ENCODE measurements around the gene POU2F3.
"Not testable (repeated sequence)": the region's sequence is repeated elsewhere in the genome, so short reads cannot be mapped to it uniquely, and the experiment has no call there.

POU2F3 gene

DNA sequence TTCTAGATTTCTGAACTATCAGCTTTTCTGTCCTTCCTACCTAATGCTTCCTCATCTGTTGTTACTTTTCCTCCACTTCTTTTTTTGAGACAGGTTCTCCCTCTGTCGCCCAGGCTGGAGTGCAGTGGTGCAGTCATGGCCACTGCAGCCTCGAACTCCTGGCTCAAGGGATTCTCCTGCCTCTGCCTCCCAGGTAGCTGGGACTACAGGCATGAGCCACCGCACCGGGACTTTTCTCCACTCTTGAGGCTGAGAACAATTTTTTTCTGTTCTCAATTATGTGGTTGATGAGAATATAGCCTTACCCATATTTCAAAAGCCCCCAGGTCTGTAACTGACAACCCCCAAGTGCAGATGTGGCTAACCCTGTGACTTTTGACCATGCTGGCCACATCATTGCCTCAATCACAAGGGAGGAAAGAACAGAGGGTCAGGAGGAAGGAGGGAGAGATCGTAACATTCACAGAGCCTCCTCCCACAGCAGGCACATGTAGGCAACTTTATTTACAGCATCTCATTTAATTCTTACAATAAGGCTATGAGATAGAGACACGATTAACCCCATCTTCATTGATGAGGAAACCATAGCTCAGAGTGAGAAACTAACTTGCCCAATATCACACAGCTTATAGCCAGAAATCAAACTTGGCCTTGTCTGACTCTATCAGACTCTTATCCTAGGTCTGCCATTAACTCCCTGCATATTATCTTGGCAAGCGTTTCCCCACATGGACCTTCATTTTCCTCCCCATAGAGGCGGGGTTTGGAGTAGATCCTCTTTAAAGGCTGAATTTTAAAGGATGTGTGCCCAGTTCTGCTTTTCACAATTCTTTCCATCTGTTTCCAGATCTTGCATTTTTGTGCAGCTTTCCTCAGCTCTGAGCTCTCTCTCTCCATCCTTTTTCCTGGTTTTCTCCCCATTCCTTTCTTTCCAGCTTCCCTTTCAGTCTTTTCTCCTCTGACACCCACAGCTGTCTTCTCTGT, 9.6 kb downstream of the POU2F3 start:
- DNase-seq (ENCODE audit: low read depth, low spot score): no peak

DNA sequence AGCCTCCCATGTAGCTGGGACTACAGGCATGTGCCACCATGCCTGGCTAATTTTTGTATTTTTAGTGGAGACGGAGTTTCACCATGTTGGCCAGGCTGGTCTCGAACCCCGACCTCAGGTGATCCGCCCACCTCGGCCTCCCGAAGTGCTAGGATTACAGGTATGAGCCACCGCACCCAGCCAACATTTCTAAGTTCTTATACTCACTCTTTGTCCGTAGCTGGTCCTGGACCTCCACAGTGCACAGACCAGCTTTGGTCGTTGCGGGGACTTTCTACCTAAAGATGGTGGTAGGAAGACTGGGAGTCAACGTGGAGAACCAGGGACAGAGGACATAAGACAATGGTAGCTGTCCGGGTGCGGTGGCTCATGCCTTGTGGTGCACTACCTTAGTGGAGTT, 13.4 kb downstream of the POU2F3 start:
- DNase-seq (ENCODE audit: low read depth, low spot score): not testable (repeated sequence)

DNA sequence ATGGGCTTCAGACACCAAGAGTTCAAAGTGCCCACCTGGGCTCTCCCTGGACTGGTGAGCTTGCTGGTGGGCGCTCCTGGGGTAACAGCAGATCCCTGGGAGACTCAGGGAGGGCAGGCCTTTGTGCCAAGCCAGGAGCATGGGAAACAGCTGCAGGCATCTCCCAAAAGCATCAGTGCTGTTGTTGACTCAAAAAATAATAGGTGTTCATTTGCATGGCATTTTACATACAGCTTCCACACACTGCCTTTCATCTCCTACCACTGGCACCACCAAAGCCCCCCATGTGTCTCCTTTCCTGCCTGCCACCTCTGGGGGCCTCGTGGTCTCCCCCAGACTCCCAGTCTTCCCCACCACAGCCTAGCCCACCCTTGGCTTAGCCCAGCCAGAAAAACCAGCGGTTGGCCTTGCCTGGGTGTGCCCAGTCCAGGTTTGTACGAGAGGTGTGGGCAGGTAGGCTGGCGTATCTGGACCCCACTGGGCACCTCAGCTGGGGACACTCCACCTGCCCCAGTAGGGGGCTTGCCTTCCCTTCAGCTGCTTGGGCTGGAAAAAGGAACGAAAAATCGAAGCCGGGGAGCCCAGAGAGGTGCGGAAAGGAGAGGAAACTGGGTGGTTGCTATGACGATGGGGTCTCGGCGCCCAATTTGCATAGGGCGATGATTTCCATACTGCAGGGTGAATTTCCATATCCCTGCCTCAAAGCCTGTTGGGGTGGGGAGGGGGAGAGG, 15.0 kb downstream of the POU2F3 start:
- DNase-seq (ENCODE audit: low read depth, low spot score): no peak

DNA sequence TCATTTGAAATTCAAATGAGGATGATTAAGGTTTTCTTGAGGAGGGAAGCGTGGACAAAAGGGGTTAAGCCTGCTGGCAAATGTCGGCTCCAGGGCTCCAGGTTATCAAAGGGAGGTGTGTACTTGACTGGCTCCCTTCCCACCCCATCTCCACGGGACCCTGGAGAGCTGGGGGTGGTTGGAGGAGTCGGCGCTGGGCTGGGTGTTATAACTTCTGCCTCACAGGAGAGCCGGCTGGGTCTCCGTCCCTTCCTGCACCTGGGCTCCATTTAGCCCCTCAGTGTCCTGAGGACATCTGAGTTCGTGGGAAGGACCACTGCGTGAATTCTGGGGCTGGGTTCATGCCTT, 15.6 kb downstream of the POU2F3 start:
- no peak for DNase-seq (ENCODE audit: low read depth, low spot score)

DNA sequence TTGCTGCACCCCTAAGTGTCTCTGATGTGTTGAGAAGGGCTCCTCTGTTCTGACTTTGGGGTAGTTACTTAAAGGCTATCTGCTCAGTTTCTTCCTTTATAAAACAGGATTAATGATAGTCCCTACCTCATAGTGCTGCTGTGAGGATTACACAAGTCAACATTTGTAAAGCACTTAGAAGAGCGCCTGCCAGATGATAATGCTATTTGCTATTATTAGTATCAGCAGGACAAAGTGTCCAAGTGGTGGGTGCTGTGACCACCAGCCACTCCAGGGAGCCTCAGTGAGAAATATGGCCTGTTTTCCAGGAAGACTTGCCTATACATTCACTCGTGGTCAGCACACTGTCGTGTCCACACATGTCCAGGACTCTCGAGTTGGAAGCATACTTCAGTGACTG, 16.2 kb downstream of the POU2F3 start:
- no peak for DNase-seq (ENCODE audit: low read depth, low spot score)

DNA sequence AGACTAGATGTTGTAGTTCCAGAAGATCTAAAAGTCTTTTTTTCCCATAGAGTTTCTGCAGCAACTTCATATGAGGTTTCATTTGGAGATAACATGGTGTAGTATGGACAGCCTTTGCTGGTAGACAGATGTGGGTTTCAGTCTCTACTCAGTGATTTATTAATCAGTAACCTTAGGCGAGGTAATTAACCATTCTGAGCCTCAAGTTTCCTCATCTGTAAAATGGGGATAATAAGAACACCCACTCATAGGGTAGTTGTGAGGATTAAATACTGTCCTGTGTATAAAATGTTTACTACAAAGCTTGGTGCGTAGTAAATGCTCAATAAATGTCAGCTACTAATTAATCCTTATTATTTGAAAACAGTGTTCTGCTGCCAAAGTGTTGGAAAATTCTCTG, 16.8 kb downstream of the POU2F3 start:
- DNase-seq (ENCODE audit: low read depth, low spot score): no peak

DNA sequence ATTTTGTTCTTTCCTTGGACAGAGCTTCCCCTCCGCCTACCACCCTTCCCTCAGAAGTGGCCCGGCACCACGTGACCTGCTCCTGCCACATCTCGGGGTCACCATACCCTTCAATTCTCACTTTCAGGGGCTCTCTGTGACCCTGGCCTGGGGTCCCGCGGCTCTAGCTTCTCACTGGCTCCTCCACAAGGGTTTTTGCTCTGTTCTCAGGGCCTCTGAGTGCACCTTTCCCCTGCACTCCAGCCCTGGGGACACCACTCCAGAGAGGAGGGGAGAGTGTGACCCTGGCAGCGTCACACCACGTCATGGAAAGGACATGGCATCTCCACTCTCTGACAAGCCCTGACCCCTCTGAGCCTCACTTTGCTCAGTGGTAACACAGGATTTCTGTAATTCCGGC, 17.4 kb downstream of the POU2F3 start:
- DNase-seq (ENCODE audit: low read depth, low spot score): no peak

DNA sequence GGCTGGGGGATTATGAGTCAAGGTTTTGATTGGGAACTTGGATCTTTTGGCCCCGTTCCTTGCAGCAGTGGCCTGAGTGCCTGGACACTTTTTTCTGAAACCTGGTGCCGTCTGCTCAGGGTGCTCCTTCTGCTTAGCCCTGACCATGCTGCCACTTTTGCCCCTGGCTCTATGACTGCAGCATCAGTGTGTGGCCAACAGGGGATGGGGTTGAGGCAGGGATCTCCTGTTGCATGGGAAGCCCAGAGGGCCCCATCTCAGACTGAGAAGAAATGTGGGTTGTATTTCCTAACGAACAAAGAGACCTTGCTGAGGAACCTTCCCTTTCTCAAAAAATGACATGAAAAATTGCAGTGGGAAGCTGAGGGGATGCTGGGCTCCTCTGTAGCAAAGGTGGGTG, 18.7 kb downstream of the POU2F3 start:
- DNase-seq (ENCODE audit: low read depth, low spot score): no peak

DNA sequence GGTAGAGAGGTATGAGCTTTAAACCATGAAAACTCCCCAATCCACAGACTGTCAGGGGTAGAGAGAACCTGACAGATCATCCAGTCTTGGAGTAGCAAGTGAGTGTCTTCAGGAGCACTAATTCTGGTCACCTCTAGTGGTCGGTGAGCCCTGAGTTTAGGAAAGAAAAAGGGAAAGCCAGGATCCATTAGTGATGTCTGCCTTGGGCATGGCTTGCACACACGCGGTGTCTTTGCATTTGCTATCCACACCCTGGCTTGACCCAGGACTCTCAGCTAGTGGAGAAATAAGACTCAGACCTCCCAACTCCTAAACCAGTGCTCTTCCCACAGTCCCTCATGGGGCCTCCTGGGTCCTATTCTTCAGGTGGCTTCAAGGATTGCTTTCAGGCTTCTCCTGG, 19.3 kb downstream of the POU2F3 start:
- DNase-seq (ENCODE audit: low read depth, low spot score): no peak

DNA sequence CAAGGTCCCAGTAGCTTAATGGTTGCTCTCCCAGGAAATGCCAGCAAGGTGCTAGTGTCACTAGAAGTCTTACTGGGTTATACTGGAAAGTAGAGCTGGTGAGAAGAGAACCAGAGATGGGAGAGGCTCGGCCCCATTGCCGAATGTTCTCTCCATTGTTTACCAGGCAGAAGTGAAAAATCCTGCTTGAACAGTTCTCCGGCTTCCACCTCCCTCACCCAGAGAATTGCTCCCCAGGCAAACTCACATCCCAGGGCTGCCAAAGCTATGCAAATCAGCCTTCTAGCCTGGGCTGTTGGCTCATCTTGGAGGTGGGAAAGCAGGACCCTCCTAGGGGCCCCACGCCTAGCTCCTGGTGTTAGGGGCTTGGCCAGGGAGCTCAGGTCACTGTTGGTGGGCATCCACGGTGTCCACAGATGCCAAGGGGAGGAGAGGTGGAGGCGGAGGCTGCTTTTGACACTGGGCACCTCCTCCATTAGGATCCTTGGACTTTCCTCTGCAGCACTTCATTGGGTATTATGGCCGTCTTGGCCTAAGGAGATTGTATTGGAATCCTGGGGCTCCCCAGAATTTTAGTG, 20.1 kb downstream of the POU2F3 start:
- DNase-seq (ENCODE audit: low read depth, low spot score): no peak

DNA sequence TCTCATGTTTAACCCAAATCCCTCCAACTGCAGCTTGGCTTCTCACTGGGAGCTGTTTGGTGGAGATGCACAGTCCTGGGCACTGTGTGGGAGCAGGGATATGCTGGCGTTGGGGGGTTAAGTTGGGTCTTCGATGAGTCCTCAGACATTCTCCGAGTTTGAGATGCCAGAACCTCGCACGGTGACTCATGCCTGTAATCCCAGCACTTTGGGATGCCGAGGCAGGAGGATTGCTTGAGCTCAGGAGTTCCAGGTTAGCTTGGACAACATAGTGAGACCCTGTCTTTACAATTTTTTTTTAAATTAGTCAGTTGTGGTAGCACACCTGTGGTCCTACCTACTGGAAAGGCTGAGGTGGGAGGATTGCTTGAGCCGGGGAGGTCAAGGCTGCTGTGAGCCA, 20.7 kb downstream of the POU2F3 start:
- no peak for DNase-seq (ENCODE audit: low read depth, low spot score)

DNA sequence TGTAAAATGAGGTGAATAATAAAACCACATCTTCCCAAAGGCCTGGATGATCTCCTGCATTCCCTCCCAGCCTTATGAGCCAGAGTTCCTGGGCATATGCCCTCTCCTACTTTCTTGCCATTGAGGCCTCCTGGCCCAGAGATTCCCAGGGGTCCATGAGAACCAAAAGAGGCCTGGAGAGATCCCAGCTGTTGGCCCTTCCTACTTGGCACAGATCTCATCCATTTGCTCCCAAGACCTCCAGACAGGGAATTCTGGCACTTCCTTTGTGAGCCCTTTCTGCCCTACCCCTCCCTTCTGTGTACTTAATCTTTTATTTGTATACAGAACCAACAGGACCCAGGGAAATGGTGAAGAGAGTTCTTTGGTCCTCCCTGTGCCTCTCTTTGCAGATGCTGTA, 21.4 kb downstream of the POU2F3 start:
- DNase-seq (ENCODE audit: low read depth, low spot score): no peak

DNA sequence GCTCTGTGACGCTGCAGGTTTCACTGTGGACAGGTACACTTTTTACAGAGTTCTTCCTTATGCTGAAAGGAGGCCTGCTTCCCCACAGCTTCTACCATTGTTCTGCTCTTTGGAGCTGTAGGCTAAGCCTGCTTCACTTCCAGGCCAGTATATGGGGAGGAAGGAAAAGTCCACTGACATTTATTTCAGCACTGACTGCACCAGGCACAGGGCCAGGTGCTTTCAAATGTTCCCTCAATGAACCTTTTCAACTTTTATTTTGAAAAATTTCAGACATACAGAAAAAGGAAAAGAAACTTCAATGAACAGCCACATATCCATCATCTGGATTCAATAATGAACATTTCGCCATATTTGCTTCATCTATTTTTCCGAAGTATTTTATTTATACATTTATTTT, 22.0 kb downstream of the POU2F3 start:
- DNase-seq (ENCODE audit: low read depth, low spot score): no peak

DNA sequence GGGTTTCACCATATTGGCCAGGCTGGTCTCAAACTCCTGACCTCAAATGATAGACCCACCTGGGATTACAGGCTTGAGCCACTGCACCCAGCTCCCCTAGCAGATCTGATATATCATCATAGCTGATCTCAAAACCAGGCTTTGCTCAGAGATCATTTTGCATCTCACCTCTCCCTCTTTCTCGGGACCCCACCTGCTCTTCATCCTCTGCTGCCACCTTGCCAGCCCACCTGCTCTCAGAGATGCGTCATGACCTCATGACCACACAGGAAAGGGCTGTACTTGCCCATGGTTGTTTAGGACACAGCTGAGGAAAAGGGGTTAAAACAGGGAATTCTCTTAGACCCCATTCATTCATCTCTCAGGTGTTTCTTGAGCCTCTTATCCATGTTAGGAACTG, 27.4 kb downstream of the POU2F3 start:
- no peak for DNase-seq (ENCODE audit: low read depth, low spot score)

DNA sequence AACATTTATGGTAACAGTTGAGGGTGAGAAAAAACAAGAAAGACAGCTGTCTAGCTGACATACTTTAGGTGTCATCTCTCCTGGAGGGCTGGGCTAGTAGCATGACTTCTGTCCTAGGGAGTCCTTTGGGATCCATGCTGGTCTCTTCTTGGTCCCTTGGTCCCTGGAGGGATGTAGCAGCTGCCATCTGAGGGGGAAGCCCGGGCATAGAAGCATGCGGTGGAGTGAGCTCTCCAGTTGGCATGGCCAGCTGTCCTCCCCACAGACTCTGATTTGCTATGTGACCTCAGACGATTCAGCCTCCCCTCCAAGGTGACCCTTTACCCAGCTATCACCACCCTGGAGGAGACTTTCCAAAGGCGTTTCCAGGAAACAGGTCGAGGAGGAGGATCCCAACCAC, 28.7 kb downstream of the POU2F3 start:
- no peak for DNase-seq (ENCODE audit: low read depth, low spot score)

DNA sequence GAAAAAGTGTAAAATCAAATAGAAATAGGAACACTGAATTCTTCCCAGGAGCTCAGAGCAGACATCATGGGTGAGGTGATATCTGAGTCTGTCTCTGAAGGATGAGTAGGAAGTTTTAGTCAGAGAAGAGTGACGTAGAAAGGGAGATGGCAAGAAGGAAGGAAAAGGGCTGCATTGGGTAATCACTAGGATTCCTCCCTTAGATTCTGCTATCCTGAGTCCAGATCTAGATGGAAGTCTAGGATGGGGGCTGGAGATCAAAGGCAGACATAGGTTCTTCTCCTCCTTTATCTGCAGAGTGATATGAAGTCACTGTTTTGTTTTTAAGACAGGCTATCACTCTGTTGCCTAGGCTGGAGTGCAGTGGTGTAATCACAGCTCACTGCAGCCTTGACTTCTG, 30.4 kb downstream of the POU2F3 start:
- no peak for DNase-seq (ENCODE audit: low read depth, low spot score)

DNA sequence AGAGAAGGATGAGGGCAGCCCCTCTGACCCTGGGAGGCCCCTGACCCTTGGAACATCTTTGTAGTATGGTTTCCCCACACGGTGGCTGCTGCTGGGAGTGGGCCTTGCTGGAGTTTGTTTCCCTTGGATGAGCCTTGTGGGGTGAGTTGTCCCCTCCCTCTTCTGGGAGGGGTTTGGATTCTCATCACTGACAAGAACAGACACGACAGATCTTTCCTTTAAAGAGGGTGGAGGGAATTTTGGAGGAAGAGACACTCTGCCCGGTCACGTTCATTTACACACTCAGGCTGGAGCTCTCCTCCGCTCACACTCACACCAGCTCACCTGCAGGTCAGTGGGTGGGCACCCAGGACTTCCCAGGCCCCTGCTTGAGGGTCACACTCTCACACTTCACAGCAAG, 31.7 kb downstream of the POU2F3 start:
- no peak for DNase-seq (ENCODE audit: low read depth, low spot score)

DNA sequence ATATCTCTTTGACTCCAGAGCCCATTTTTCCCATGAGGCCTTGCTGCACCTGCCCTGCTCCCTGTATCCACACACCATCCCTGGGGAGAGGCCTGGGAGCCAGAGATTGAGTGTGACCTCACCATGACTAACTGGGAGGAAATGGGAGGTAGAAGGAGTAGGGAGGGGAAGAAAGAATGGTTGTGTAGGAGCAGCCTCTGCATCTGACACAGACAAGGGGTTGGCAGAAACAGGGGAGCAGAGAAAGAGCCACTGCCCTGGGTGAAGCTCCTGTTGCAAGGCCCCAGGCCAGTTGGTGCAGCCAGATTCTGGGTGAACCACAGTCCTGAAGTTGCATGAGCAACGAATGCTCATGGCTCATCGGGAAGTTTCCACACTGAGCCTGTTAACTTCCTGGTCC, 32.4 kb downstream of the POU2F3 start:
- no peak for DNase-seq (ENCODE audit: low read depth, low spot score)

DNA sequence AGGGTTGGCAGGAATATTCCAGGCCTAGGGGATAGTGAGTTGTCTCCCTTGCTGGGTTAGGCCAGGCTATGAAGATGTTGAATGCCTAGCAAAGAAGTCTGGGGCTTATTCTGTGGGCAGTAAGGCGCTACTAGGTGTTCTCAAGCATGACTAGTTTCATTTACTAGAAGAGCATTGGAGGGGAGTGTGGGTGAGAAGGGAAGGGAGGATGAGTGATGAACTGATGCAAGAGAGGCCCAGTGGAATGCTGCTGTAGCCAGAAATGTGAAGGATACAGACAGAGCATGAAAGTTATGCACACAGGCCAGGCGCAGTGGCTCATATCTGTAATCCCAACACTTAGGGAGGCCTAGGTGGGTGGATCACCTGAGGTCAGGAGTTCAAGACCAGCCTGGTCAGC, 33.5 kb downstream of the POU2F3 start:
- no peak for DNase-seq (ENCODE audit: low read depth, low spot score)

DNA sequence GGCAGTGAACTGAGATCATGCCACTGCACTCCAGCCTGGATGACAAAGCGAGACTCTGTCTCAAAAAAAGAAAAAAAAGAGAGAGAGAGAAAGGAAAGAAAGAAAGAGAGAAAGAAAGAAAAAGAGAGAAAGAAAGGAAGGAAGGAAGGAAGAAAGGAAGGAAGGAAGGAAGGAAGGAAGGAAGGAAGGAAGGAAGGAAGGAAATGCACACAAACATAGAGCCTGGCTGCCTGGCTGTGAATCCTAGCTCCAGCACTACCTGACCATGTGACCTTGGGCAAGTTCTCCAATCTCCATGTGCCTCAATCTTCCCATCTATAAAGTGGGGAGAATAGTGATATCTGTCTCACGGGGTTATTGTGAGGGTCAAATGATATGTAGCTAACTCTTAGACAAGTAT, 34.0 kb downstream of the POU2F3 start:
- DNase-seq (ENCODE audit: low read depth, low spot score): not testable (repeated sequence)

DNA sequence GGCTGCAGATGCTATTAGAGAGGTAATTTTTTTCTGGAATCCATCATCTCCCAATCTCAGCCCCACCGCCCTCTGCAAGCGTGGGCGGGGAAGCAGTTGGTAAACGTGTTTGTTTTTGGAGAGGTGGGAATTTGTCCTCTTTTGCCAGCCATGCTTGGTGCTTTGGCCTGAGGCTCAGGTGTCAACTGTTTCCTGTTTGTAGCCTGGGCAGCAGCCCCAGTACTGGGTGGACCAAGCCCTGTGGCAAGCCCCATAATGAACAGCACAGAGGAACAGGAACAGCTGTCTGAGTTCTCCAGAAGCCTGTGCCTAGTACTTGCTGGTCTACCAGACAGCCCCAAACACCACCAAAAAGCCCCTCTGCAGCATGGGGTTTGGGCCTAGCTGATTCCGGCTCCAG, 39.6 kb downstream of the POU2F3 start:
- DNase-seq (ENCODE audit: low read depth, low spot score): no peak

DNA sequence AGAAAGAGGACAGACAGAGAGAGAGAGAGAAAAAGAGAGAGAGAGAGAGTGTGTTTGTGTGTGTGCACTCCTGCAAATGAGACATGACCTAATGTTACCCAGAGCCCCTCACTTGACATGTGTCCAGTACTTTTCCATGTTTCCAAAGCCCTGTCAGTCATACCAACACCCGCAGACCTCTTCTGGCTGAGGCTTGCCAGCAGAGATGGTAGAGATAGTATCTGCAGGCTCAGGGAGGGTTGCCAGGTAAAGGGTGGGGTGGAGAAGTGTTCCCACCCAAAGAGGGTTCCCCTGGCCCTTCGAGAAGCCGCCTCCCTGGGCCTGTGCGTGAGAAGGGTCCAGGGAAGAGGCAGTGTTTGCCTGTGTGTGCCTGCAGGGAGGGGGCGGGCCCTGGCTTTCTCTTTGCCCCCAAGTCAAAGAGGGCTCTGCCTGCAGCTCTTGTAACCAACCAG, 40.7 kb downstream of the POU2F3 start:
- DNase-seq (ENCODE audit: low read depth, low spot score): no peak

Measured in smooth muscle cell of the brain vasculature (primary cell).